Measurements from ENCODE around the gene MIF4GD.
A peak's percentile ranks its signal among the peaks of the same experiment; 100 is the strongest.
"Not testable (repeated sequence)": the region's sequence is repeated elsewhere in the genome, so short reads cannot be mapped to it uniquely, and the experiment has no call there.

Gene MIF4GD

DNA sequence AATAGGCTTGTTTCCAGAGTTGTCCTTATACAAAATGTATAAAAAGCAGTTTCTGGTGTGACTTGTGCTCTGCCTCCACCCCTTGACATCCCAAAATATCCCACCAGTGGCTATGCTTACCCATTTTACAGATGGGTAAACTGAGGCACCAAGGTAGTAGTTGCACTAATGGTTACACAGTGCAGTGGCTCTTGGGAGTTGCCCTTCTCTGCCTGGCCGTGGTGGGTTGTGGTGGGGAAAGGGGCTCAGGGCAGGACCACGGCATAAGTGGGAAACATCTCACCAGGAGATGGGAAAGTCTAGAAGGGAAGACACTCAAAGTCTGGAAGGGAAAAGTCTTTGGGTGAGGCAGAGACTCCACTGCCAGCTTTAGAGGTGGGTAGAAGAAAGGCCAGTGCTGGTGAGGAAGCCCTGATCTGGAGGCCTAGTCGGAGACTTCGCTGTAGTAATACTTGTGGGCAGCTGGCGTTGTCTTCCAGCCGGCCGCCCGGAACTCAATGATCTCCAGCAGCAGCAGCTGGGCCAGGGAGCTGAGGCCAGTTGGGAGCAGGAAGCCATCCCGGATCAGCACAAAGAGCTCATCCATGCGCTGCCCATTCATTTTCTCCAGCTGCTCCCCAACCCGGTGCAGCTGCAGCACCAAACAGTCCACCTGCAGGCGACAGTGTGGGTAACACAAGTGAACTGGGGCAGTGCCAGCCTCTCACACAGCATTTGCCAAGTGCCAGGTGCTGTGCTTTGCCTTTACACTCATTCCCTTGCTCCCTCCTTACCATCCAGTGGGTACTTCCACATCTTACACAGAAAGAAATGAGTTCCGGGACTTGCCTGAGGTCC lies 4.5 kb downstream of the MIF4GD start:
- Histone ChIP-seq H3K9ac (ENCODE audit: low read depth, low read length) (no peak overlapping the region), H3K9me3 (replicated peaks; ENCODE audit: low read length) (no peaks in the 10 kb centered on the region), H3K4me2 (ENCODE audit: low read length) (no peak overlapping the region), H3K36me3 (ENCODE audit: insufficient read depth, low read length) (peaks cover 32% of the 10 kb centered on the region), H3K4me3 (ENCODE audit: low read length) (no peak overlapping the region), H3K27me3 (ENCODE audit: control insufficient read depth, insufficient read depth, low read length) (no peaks in the 10 kb centered on the region), H3K4me1 (ENCODE audit: control insufficient read depth, insufficient read depth, low read length) (peaks cover 23% of the 10 kb centered on the region)

DNA sequence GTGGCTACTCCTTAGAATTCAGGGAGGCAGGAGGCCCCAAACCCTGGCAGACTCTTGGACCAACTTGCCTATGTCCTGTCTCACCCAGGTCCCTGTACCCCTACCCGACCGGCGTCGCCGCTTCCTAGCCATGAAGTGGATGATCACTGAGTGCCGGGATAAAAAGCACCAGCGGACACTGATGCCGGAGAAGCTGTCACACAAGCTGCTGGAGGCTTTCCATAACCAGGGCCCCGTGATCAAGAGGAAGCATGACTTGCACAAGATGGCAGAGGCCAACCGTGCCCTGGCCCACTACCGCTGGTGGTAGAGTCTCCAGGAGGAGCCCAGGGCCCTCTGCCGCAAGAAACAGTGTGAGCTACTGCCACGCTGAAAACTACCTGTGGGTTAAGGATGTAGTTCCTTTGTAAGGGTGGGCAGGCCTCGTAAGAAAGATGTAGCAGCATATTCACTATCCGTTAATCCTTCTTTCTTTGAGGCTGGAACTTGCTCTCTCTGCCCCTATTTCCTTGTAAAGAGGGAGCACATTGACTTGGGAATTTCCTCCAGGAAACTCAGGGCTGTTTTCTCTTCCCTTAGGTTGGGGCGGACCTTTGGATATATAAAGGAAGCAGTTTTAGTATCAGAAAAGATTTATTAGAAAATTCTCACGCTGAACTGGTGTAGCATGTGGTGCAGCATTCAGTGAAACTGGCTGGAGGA lies 5.3 kb downstream of the MIF4GD start:
- peaks cover 21% of the 10 kb centered on the region for H3K4me1 ChIP-seq (ENCODE audit: control insufficient read depth, insufficient read depth, low read length)
- H3K36me3 ChIP-seq (ENCODE audit: insufficient read depth, low read length) = peaks cover 32% of the 10 kb centered on the region
- H3K9ac ChIP-seq (ENCODE audit: low read depth, low read length) = no peak overlapping the region
- no peak overlapping the region for H3K4me2 ChIP-seq (ENCODE audit: low read length)
- H3K27me3 ChIP-seq (ENCODE audit: control insufficient read depth, insufficient read depth, low read length) = no peaks in the 10 kb centered on the region
- H3K9me3 ChIP-seq (replicated peaks; ENCODE audit: low read length) = no peaks in the 10 kb centered on the region
- H3K4me3 ChIP-seq (ENCODE audit: low read length) = no peak overlapping the region

DNA sequence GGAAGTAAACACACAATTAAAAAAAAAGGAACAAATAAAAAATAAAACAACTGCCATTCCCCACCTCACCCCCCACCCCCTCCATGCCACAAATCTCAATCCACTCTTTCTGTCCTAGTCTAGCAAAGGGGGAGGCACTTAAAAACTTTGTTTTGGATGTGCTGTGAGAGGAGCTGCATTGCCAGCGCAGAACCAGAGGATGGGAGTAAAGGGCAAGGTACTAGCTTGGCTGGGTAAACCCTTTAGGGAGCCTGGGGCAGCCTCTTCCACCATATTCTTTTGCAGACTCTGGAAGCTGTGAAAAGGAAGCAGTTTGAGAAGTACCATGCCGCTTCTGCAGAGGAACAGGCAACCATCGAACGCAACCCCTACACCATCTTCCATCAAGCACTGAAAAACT lies 8.0 kb downstream of the MIF4GD start:
- peak overlapping the region; percentile 95 for H3K9ac ChIP-seq (ENCODE audit: low read depth, low read length)

DNA sequence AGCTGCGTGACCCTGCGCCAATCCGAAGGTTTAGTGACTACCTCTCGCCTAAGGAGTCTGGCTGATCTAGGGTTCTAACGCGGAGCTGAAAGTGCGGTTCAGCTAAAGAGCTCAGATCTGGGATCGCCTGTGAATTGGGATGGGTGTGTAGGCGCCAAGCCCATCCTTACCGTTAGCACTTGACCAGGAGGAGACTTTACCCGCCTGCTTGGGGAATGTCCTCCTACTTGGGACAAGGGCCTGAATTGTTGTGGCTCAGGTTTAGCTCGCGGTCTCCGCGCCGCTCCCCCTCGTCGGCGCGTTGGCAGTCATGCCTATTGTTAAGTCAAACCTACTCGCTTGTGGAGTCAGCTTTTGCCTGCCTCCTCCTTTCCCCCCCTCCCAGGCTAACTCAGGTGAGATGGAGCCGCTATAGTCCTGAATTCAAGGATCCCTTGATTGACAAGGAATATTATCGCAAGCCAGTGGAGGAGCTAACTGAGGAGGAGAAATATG lies 8.9 kb downstream of the MIF4GD start:
- Histone ChIP-seq H3K36me3 (ENCODE audit: insufficient read depth, low read length) (peaks cover 35% of the 10 kb centered on the region), H3K4me3 (ENCODE audit: low read length) (peak overlapping the region; percentile 94), H3K4me1 (ENCODE audit: control insufficient read depth, insufficient read depth, low read length) (peaks cover 27% of the 10 kb centered on the region), H3K9me3 (replicated peaks; ENCODE audit: low read length) (no peaks in the 10 kb centered on the region), H3K4me2 (ENCODE audit: low read length) (peak overlapping the region; percentile 98), H3K27me3 (ENCODE audit: control insufficient read depth, insufficient read depth, low read length) (no peaks in the 10 kb centered on the region), H3K9ac (ENCODE audit: low read depth, low read length) (peak overlapping the region; percentile 95)

More for the DNA sequence above, 8.0 kb downstream of the MIF4GD start:
- Histone ChIP-seq H3K4me2 (ENCODE audit: low read length) (peak overlapping the region; percentile 98), H3K9me3 (replicated peaks; ENCODE audit: low read length) (no peaks in the 10 kb centered on the region), H3K4me1 (ENCODE audit: control insufficient read depth, insufficient read depth, low read length) (peaks cover 29% of the 10 kb centered on the region), H3K4me3 (ENCODE audit: low read length) (no peak overlapping the region), H3K36me3 (ENCODE audit: insufficient read depth, low read length) (peaks cover 37% of the 10 kb centered on the region), H3K27me3 (ENCODE audit: control insufficient read depth, insufficient read depth, low read length) (no peaks in the 10 kb centered on the region)

DNA sequence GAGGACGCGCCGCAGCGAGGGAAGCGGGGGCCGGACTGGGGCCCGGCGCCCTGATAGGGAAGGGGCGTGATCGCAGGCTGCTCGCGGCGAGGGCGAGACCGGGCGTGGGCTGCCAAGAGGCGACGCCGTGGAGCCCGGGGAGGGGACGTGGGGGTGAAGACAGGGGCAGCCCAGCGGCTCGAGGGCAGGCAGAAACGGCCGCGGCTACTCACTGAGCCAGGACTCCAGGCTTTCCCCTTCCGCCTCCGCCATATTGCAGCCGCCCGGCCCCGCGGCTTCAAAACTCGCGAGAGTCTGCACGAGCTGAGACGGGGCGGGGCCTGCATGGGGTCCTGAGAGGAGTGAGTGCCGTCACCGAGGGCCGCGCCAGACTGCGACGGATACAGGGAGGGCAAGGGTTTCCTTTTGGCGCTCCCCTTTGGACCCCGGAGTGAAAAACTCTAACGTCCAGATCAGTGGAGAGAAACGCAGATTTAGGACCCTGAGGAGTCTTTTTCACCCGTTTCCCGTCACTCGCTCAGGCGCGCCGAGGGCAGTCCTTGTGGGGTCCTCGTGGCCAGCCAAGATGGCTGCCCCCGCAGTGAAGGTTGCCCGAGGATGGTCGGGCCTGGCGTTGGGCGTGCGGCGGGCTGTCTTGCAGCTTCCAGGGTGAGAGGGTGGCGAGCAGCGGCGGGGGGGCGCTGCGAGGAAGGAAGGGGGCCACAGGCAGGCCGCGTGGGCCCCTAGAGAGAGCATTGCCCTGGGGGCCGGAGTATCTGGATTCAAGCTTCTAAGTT lies 9.5 kb downstream of the MIF4GD start, which contains the start of the genes GGA3 and MRPS7:
GGA3 (minus strand) TSS at position 271 of the 776 bp plus-strand sequence; CDS start at position 252, 19 bp downstream.
MRPS7 (plus strand) TSS at position 544 of the 776 bp plus-strand sequence; CDS start at position 566, 22 bp downstream.
- Histone ChIP-seq H3K4me1 (ENCODE audit: control insufficient read depth, insufficient read depth, low read length) (peaks cover 21% of the 10 kb centered on the region), H3K27me3 (ENCODE audit: control insufficient read depth, insufficient read depth, low read length) (no peaks in the 10 kb centered on the region), H3K9ac (ENCODE audit: low read depth, low read length) (peak within 1 kb of the TSS; percentile 95), H3K4me3 (ENCODE audit: low read length) (peak within 1 kb of the TSS; percentile 94), H3K4me2 (ENCODE audit: low read length) (peak within 1 kb of the TSS; percentile 98), H3K9me3 (replicated peaks; ENCODE audit: low read length) (no peaks in the 10 kb centered on the region), H3K36me3 (ENCODE audit: insufficient read depth, low read length) (peaks cover 30% of the 10 kb centered on the region)

DNA sequence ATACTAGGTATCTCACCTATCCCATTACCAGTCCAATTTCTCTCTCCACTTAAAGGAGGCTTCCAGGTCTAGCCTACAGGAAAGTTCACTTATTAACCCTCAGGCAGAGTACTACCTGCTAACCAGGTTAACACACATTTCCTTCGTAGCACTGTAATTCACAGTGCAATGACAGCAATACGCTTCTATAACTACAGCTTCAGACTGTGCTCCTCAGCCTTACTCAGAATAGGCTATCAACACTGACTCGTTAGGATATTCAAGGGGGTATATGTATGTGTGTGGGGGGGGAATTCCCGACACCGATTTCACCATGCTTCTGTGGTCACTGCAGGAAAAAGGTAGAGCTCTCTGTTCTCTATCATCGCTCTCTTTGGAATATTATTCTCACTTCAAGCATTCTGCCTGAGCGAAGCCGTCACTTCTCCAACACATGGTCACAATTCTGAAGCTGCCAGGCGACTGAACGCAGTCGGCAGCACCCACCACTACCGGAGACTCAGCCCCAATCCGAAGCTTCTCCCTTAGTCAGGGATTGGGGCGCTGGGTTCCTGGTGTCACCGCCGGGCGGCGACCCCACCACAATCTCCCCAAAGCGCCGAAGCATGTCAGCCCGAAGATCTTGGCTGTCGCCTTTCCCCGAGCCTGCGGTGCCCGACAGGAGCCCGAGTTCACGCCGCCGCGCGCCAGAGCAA lies 10.2 kb downstream of the MIF4GD start:
- Histone ChIP-seq H3K36me3 (ENCODE audit: insufficient read depth, low read length) (peaks cover 23% of the 10 kb centered on the region), H3K4me3 (ENCODE audit: low read length) (peak overlapping the region; percentile 94), H3K9me3 (replicated peaks; ENCODE audit: low read length) (no peaks in the 10 kb centered on the region), H3K4me1 (ENCODE audit: control insufficient read depth, insufficient read depth, low read length) (peaks cover 21% of the 10 kb centered on the region), H3K27me3 (ENCODE audit: control insufficient read depth, insufficient read depth, low read length) (no peaks in the 10 kb centered on the region), H3K4me2 (ENCODE audit: low read length) (peak overlapping the region; percentile 98), H3K9ac (ENCODE audit: low read depth, low read length) (peak overlapping the region; percentile 95)

DNA sequence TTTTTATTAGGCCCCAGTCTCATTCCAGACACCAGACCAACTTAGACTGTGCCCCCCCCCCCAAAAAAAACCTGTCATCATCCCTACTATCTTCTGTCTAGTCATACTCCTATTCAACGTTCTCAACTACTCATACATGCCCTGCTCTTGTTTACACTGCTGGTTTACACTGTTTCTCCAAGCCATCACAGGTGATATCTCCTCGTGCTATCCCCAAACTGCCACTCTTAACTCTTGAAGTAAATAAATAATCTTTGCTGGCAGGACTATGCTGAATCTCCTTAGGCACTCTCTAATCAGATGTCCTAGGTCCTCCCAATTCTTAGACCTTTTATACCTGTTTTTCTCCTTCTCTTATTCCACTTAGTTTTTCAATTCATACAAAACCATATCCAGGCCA lies 13.8 kb downstream of the MIF4GD start:
- H3K9ac ChIP-seq (ENCODE audit: low read depth, low read length); H3K27me3 ChIP-seq (ENCODE audit: control insufficient read depth, insufficient read depth, low read length); H3K4me3 ChIP-seq (ENCODE audit: low read length); H3K36me3 ChIP-seq (ENCODE audit: insufficient read depth, low read length); H3K4me2 ChIP-seq (ENCODE audit: low read length); H3K9me3 ChIP-seq (replicated peaks; ENCODE audit: low read length): not testable (repeated sequence)
- peaks cover 14% of the 10 kb centered on the region for H3K4me1 ChIP-seq (ENCODE audit: control insufficient read depth, insufficient read depth, low read length)

DNA sequence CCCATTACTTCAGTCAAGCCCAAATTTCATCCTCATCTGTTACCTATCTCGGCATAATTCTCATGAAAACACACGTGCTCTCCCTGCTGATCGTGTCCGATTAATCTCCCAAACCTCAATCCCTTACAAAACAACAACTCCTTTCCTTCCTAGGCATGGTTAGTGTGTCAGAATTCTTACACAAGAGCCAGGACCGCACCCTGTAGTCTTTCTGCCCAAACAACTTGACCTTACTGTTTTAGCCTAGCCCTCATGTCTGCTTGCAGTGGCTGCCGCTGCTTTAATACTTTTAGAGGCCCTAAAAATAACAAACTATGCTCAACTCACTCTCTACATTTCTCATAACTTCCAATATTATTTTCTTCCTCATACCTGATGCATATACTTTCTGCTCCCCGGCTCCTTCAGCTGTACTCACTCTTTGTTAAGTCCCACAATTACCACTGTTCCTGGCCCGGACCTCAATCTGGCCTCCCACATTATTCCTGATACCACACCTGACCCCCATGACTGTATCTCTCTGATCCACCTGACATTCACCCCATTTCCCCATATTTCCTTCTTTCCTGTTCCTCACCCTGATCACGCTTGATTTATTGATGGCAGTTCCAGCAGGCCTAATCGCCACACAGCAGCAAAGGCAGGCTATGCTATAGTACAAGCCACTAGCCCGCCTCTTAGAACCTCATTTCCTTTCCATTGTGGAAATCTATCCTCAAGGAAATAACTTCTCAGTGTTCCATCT lies 14.9 kb downstream of the MIF4GD start:
- not testable (repeated sequence) for H3K27me3 ChIP-seq (ENCODE audit: control insufficient read depth, insufficient read depth, low read length); H3K4me2 ChIP-seq (ENCODE audit: low read length); H3K4me3 ChIP-seq (ENCODE audit: low read length); H3K36me3 ChIP-seq (ENCODE audit: insufficient read depth, low read length); H3K9ac ChIP-seq (ENCODE audit: low read depth, low read length); H3K9me3 ChIP-seq (replicated peaks; ENCODE audit: low read length)
- H3K4me1 ChIP-seq (ENCODE audit: control insufficient read depth, insufficient read depth, low read length) = peaks cover 14% of the 10 kb centered on the region

DNA sequence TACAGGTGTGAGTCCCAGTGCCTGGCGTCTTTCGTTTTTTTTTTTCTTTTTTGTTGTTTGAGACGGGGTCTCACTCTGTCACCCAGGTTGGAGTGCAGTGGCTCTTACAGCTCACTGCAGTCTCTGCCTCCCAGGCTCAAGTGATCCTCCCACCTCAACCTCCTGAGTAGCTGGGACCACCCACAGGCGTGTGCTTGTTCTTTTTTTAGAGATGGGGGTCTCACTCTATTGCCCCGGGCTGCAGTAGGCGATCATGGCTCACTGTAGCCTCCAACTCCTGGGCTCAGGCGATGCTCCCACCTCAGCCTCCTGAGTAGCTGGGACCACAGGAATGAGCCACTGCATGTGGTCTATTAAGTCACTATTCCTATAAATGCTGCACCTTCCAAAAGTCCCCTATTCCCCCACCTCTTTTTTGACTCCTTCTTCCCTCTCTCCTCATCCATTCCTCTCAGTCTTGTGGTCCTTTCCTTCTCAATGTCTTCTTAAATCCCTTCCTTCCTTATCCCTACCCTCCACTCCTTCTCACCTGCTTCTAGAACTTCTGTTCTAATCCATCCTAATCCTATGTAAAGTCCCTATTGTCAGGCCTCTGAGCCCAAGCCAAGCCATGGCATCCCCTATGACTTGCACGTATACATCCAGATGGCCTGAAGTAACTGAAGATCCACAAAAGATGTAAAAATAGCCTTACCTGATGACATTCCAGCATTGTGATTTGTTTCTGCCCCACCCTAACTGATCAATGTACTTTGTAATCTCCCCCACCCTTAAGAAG lies 18.8 kb downstream of the MIF4GD start:
- no peak overlapping the region for H3K4me2 ChIP-seq (ENCODE audit: low read length)
- peaks cover 8% of the 10 kb centered on the region for H3K4me1 ChIP-seq (ENCODE audit: control insufficient read depth, insufficient read depth, low read length)
- H3K4me3 ChIP-seq (ENCODE audit: low read length) = no peak overlapping the region
- no peaks in the 10 kb centered on the region for H3K9me3 ChIP-seq (replicated peaks; ENCODE audit: low read length)
- no peak overlapping the region for H3K9ac ChIP-seq (ENCODE audit: low read depth, low read length)
- H3K27me3 ChIP-seq (ENCODE audit: control insufficient read depth, insufficient read depth, low read length) = no peaks in the 10 kb centered on the region
- H3K36me3 ChIP-seq (ENCODE audit: insufficient read depth, low read length) = no peaks in the 10 kb centered on the region

DNA sequence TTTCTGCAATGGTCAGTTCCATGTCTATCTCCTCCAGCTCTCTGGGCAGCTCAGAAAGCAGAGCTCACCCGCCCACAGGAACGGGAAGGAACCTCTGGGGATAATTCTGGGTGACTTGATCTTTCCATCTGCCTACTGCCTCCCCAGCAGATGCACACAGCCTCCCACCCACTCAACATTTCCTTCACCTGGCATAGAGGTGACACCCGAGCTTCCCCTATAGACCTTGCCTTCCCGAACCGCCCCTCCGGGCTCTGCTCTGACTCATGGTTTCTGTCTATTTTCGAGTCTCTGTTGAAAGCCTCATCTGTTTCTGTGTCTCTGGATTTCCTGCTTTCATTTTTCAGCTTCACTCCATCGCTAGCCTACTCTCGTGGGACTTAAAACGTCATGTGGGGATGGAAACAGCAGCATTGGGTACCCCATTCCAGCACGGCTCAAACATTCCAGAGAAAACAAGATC lies 21.0 kb downstream of the MIF4GD start:
- H3K9me3 ChIP-seq (replicated peaks; ENCODE audit: low read length) = no peaks in the 10 kb centered on the region
- no peak overlapping the region for H3K9ac ChIP-seq (ENCODE audit: low read depth, low read length)
- peak overlapping the region; percentile 80 for H3K4me2 ChIP-seq (ENCODE audit: low read length)
- peak overlapping the region; percentile 46 for H3K4me3 ChIP-seq (ENCODE audit: low read length)
- no peaks in the 10 kb centered on the region for H3K27me3 ChIP-seq (ENCODE audit: control insufficient read depth, insufficient read depth, low read length)
- peaks cover 8% of the 10 kb centered on the region for H3K4me1 ChIP-seq (ENCODE audit: control insufficient read depth, insufficient read depth, low read length)
- peaks cover 17% of the 10 kb centered on the region for H3K36me3 ChIP-seq (ENCODE audit: insufficient read depth, low read length)

Measured in skeletal muscle satellite cell (primary cell).